ENCODE measurements around the gene TANGO2. TPM values are rescaled to one million over a fixed set of nuclear protein-coding genes. Genes with fewer than 3 reads are reported as not detected.

Gene TANGO2
- total RNA-seq, 1 experiment from 2014 or later, result 21.5 TPM

DNA sequence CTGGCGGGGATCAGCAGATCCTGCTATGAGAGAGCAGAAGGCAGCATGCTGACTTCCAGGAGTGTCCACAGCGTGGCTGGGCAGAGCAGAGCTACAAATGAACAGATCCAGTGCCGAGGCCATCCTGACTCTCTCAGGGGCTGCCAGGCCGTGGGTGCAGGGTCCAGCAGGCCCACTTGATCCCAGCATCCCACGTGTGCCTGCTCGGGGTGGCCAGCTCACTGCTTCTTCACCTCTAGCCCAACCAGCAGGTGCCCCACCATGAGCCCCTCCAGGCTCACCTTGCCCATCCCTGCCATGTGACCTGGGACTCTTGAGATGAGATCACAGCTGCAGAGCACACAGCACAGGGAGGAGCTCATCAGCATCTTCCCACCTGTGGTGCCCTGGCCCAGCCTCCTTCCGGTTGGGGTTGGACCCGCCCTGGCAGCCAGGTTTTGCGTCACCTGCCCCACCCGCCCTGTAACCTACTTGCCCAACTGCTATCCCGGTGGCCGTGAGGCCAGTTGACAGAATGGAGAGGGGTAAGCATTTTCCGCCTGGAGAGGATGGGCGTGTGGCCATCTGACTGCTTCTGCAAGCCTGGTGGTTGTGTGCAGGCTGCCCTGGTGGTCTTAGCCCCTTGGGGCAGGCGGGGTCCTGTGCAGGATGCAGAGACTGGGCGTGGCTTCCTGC is 11.0 kb downstream of the TANGO2 start:
- Histone ChIP-seq H3K36me3 (ENCODE audit: insufficient read depth, low read length, poor library complexity, severe bottlenecking) (no peaks in the 10 kb centered on the region), H3K27me3 (replicated peaks; ENCODE audit: insufficient read depth, low read depth, low read length, poor library complexity) (no peaks in the 10 kb centered on the region), H3K27ac (ENCODE audit: low read depth, low read length, poor library complexity, severe bottlenecking) (no peak overlapping the region), H3K9me3 (ENCODE audit: low read depth, low read length, poor library complexity, severe bottlenecking) (no peaks in the 10 kb centered on the region), H3K4me1 (ENCODE audit: insufficient read depth, low read length, poor library complexity, severe bottlenecking) (no peaks in the 10 kb centered on the region), H3K4me3 (ENCODE audit: low read depth, low read length, poor library complexity, severe bottlenecking) (no peak overlapping the region)
- no TSS peak for BruUV-seq (replicated peaks)
- ChIA-PET POLR2A (ENCODE audit: low non-redundant PET) (no interaction called here), CTCF (no interaction called here)
- no peak for DNase-seq (ENCODE audit: low spot score)
- TF ChIP-seq EZH2 (IDR thresholded peaks at IDR 0.05; ENCODE audit: borderline replicate concordance, low read depth, low read length, poor library complexity, severe bottlenecking), result no peak
- TF ChIP-seq, protein P1, sequence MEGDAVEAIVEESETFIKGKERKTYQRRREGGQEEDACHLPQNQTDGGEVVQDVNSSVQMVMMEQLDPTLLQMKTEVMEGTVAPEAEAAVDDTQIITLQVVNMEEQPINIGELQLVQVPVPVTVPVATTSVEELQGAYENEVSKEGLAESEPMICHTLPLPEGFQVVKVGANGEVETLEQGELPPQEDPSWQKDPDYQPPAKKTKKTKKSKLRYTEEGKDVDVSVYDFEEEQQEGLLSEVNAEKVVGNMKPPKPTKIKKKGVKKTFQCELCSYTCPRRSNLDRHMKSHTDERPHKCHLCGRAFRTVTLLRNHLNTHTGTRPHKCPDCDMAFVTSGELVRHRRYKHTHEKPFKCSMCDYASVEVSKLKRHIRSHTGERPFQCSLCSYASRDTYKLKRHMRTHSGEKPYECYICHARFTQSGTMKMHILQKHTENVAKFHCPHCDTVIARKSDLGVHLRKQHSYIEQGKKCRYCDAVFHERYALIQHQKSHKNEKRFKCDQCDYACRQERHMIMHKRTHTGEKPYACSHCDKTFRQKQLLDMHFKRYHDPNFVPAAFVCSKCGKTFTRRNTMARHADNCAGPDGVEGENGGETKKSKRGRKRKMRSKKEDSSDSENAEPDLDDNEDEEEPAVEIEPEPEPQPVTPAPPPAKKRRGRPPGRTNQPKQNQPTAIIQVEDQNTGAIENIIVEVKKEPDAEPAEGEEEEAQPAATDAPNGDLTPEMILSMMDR (conservative IDR thresholded peaks at IDR 0.05; ENCODE audit: low read depth, low read length), result no peak
- intact Hi-C loops (cut with micrococcal nuclease; ENCODE audit: unreplicated experiment), result loop anchor here (1.0 kb wide), 1 partner anchor 34 kb away; no protein-coding TSS in a partner anchor

GRCh38 chr22:20032407-20032991 is 11.6 kb downstream of the TANGO2 start:
- ChIA-PET CTCF (no interaction called here), POLR2A (ENCODE audit: low non-redundant PET) (no interaction called here)
- no peaks in the 10 kb centered on the region for H3K36me3 ChIP-seq (ENCODE audit: insufficient read depth, low read length, poor library complexity, severe bottlenecking)
- H3K4me1 ChIP-seq (ENCODE audit: insufficient read depth, low read length, poor library complexity, severe bottlenecking), result no peaks in the 10 kb centered on the region
- H3K27ac ChIP-seq (ENCODE audit: low read depth, low read length, poor library complexity, severe bottlenecking), result no peak overlapping the region
- intact Hi-C loops (cut with micrococcal nuclease; ENCODE audit: unreplicated experiment), result loop anchor here (1.0 kb wide), 1 partner anchor 34 kb away; no protein-coding TSS in a partner anchor
- H3K4me3 ChIP-seq (ENCODE audit: low read depth, low read length, poor library complexity, severe bottlenecking), result no peak overlapping the region
- no TSS peak for BruUV-seq (replicated peaks)
- no peaks in the 10 kb centered on the region for H3K27me3 ChIP-seq (replicated peaks; ENCODE audit: insufficient read depth, low read depth, low read length, poor library complexity)
- H3K9me3 ChIP-seq (ENCODE audit: low read depth, low read length, poor library complexity, severe bottlenecking), result no peaks in the 10 kb centered on the region
- TF ChIP-seq EZH2 (IDR thresholded peaks at IDR 0.05; ENCODE audit: borderline replicate concordance, low read depth, low read length, poor library complexity, severe bottlenecking), result no peak
- TF ChIP-seq, protein P1 (conservative IDR thresholded peaks at IDR 0.05; ENCODE audit: low read depth, low read length), result no peak
- DNase-seq (ENCODE audit: low spot score), result no peak

- H3K36me3 ChIP-seq (ENCODE audit: insufficient read depth, low read length, poor library complexity, severe bottlenecking), result no peaks in the 10 kb centered on the region
- H3K4me1 ChIP-seq (ENCODE audit: insufficient read depth, low read length, poor library complexity, severe bottlenecking), result no peaks in the 10 kb centered on the region
- intact Hi-C loops (cut with micrococcal nuclease; ENCODE audit: unreplicated experiment), result no loop called here
- H3K27ac ChIP-seq (ENCODE audit: low read depth, low read length, poor library complexity, severe bottlenecking), result no peak overlapping the region
- BruUV-seq (replicated peaks), result no TSS peak
- CTCF ChIA-PET, result no interaction called here
- no peaks in the 10 kb centered on the region for H3K27me3 ChIP-seq (replicated peaks; ENCODE audit: insufficient read depth, low read depth, low read length, poor library complexity)
- H3K4me3 ChIP-seq (ENCODE audit: low read depth, low read length, poor library complexity, severe bottlenecking), result no peak overlapping the region
- no peak for DNase-seq (ENCODE audit: low spot score)
- H3K9me3 ChIP-seq (ENCODE audit: low read depth, low read length, poor library complexity, severe bottlenecking), result no peaks in the 10 kb centered on the region
- POLR2A ChIA-PET (ENCODE audit: low non-redundant PET), result interaction anchor here (0.5 kb wide), 1 partner anchor 59 kb away, joined by 3 read pairs; no protein-coding TSS in a partner anchor
- no peak for TF ChIP-seq EZH2 (IDR thresholded peaks at IDR 0.05; ENCODE audit: borderline replicate concordance, low read depth, low read length, poor library complexity, severe bottlenecking)
- TF ChIP-seq, protein P1 (conservative IDR thresholded peaks at IDR 0.05; ENCODE audit: low read depth, low read length), result no peak
Measured at GRCh38 chr22:20033045-20033706, 12.3 kb downstream of the TANGO2 start.

All from A673 (cell line).